HCT116 (cell line): ENCODE data around the gene BSG. TPM values are rescaled to one million over a fixed set of nuclear protein-coding genes. Genes with fewer than 3 reads are reported as not detected.
A peak's percentile ranks its signal among the peaks of the same experiment; 100 is the strongest.

Experiments
- ATAC-seq: fragments of 200-7000 bp; cut with Tn5 transposase; 2 replicates; pipeline ENCODE4 v1.9.1; 2020; ENCODE audit warnings: mild to moderate bottlenecking, moderate library complexity
- BruUV-seq: library from RNA; stranded (reverse); fragments of 400-500 nt; replicated peaks from 2 replicates; lab custom pipeline; 2021; lab: Mats Ljungman, UMichigan
- CTCF ChIA-PET: fragments of 300-600 bp; sonication (Branson Sonifier 250); formaldehyde crosslinking; loops from one replicate; lab custom pipeline; 2021; ENCODE audit warnings: antibody characterized with exemption; lab: Charles Lee
- POLR2A ChIA-PET: fragments of 300-600, 350-600 bp; sonication (Branson Sonifier 250); formaldehyde crosslinking; loops from one replicate; lab custom pipeline; 2021; ENCODE audit warnings: antibody characterized with exemption; lab: Charles Lee
- RAD21 ChIA-PET, 2 experiments: fragments of 300-600 bp; sonication (Branson Sonifier 250); formaldehyde crosslinking; loops; one replicate each; lab custom pipeline; 2023; ENCODE audit warnings: low total read pairs in 2 of 2; ENCODE audit not compliant: uncharacterized antibody in 2 of 2, unreplicated experiment in 2 of 2, low non-redundant PET in 1 of 2; lab: Charles Lee
- DNase-seq: peaks from one replicate; pipeline ENCODE4 v3.0.0-alpha.2; 2010; ENCODE audit warnings: low read depth, low spot score
- H2AFZ ChIP-seq: fragments of 200-600 bp; shearing (Covaris generic), sonication (generic); 2 replicates; pipeline ENCODE4 v1.6.1; 2017; ENCODE audit warnings: low read depth, mixed run types, mixed read lengths, antibody characterized with exemption, low read length; ENCODE audit not compliant: poor library complexity, severe bottlenecking
- H3K27ac ChIP-seq: 2 replicates; pipeline ENCODE4 v1.5.1; 2012; ENCODE audit warnings: low read depth, low read length
- H3K27me3 ChIP-seq: fragments of 200-600 bp; sonication (generic); 2 replicates; pipeline ENCODE4 v1.6.1; 2016; ENCODE audit warnings: mixed run types, low read length, mixed read lengths; ENCODE audit not compliant: insufficient read depth
- H3K36me3 ChIP-seq, 2 experiments: fragments of 200-500 bp in 1 of 2; fragments of 200-600 bp in 1 of 2; sonication (Bioruptor generic) in 1 of 2; sonication (generic) in 1 of 2; 2 replicates each; pipeline versions ENCODE4 v1.5.1 to v1.6.1; 2014 to 2016; ENCODE audit warnings: low read length in 2 of 2, inconsistent platforms in 1 of 2, mixed read lengths in 1 of 2, mixed run types in 1 of 2; ENCODE audit not compliant: insufficient read depth in 2 of 2, control insufficient read depth in 1 of 2
- H3K4me1 ChIP-seq, 2 experiments: fragments of 200-600 bp in 1 of 2; sonication (generic) in 1 of 2; 2 replicates each; pipeline versions ENCODE4 v1.5.1 to v1.6.1; 2012 to 2017; ENCODE audit warnings: low read length in 2 of 2, inconsistent platforms in 1 of 2, mild to moderate bottlenecking in 1 of 2, mixed read lengths in 1 of 2, mixed run types in 1 of 2, moderate library complexity in 1 of 2; ENCODE audit not compliant: insufficient read depth in 2 of 2, control insufficient read depth in 1 of 2
- H3K4me2 ChIP-seq: fragments of 200-600 bp; sonication (generic); 2 replicates; pipeline ENCODE4 v1.6.1; 2017; ENCODE audit warnings: mixed run types, low read length, mixed read lengths
- H3K4me3 ChIP-seq, 2 experiments: fragments of 200-600 bp in 1 of 2; sonication (generic) in 1 of 2; replicated peaks in 1 of 2; 2 replicates each; pipeline ENCODE4 v1.5.1; 2011 to 2016; ENCODE audit warnings: low read length in 2 of 2, control low read depth in 1 of 2, low read depth in 1 of 2, mild to moderate bottlenecking in 1 of 2, mixed read lengths in 1 of 2, mixed run types in 1 of 2
- H3K79me2 ChIP-seq: fragments of 200-600 bp; sonication (generic); 2 replicates; pipeline ENCODE4 v1.6.1; 2017; ENCODE audit warnings: mild to moderate bottlenecking, mixed run types, low read length, moderate library complexity, mixed read lengths; ENCODE audit not compliant: insufficient read depth
- H3K9ac ChIP-seq: fragments of 200-600 bp; sonication (generic); 2 replicates; pipeline ENCODE4 v1.6.1; 2016; ENCODE audit warnings: low read length, mixed read lengths
- H3K9me2 ChIP-seq: fragments of 200-600 bp; sonication (generic), shearing (Covaris generic); 2 replicates; pipeline ENCODE4 v1.6.1; 2017; ENCODE audit warnings: mixed run types, mild to moderate bottlenecking, moderate library complexity; ENCODE audit not compliant: insufficient read depth
- H3K9me3 ChIP-seq, 2 experiments: fragments of 200-500 bp in 1 of 2; fragments of 200-600 bp in 1 of 2; sonication (Bioruptor generic) in 1 of 2; sonication (generic) in 1 of 2; 2 replicates each; pipeline ENCODE4 v1.6.1; 2014 to 2017; ENCODE audit warnings: low read length in 2 of 2, mixed read lengths in 2 of 2, inconsistent platforms in 1 of 2, low read depth in 1 of 2, mild to moderate bottlenecking in 1 of 2, mixed run types in 1 of 2, moderate library complexity in 1 of 2; ENCODE audit not compliant: control insufficient read depth in 1 of 2, insufficient read depth in 1 of 2
- H4K20me1 ChIP-seq: fragments of 200-600 bp; sonication (generic), shearing (Covaris generic); 2 replicates; pipeline ENCODE4 v1.6.1; 2017; ENCODE audit warnings: mixed run types, mild to moderate bottlenecking, moderate library complexity; ENCODE audit not compliant: insufficient read depth
- CBX3 ChIP-seq: IDR thresholded peaks from 2 replicates; pipeline ENCODE4 v1.6.1; 2012; ENCODE audit warnings: low read depth
- CTCF ChIP-seq, 3 experiments: fragments of 200-600 bp in 1 of 3; sonication (generic) in 1 of 3; IDR thresholded peaks in 2 of 3; conservative IDR thresholded peaks in 1 of 3; 2 replicates each; pipeline ENCODE4 v1.5.1; 2012 to 2017; ENCODE audit warnings: low read depth in 2 of 3, low read length in 2 of 3, antibody characterized with exemption in 1 of 3, borderline replicate concordance in 1 of 3, control low read depth in 1 of 3, mild to moderate bottlenecking in 1 of 3, mixed read lengths in 1 of 3, mixed run types in 1 of 3, moderate library complexity in 1 of 3; ENCODE audit not compliant: insufficient read depth in 1 of 3
- EGR1 ChIP-seq: IDR thresholded peaks from 2 replicates; pipeline ENCODE4 v1.6.1; 2012; ENCODE audit warnings: low read depth
- EZH2phosphoT487 ChIP-seq: fragments of 200-600 bp; IDR thresholded peaks from 2 replicates; pipeline ENCODE4 v1.6.1; 2018; ENCODE audit warnings: antibody characterized with exemption, borderline replicate concordance
- JUND ChIP-seq: IDR thresholded peaks from 2 replicates; pipeline ENCODE4 v1.6.1; 2012
- MAX ChIP-seq: IDR thresholded peaks from 2 replicates; pipeline ENCODE4 v1.6.1; 2012
- POLR2AphosphoS5 ChIP-seq: IDR thresholded peaks from 2 replicates; pipeline ENCODE4 v1.6.1; 2011; ENCODE audit warnings: mild to moderate bottlenecking, low read depth, low read length, moderate library complexity
- RAD21 ChIP-seq: IDR thresholded peaks from 2 replicates; pipeline ENCODE4 v1.6.1; 2012; ENCODE audit warnings: low read depth, mild to moderate bottlenecking
- SIN3A ChIP-seq: IDR thresholded peaks from 2 replicates; pipeline ENCODE4 v1.6.1; 2012; ENCODE audit warnings: low read depth
- SRF ChIP-seq: IDR thresholded peaks from 2 replicates; pipeline ENCODE4 v1.6.1; 2012; ENCODE audit warnings: low read depth
- TCF7L2 ChIP-seq: IDR thresholded peaks from 2 replicates; pipeline ENCODE4 v1.7.0; 2011; ENCODE audit warnings: borderline replicate concordance, inconsistent platforms; ENCODE audit not compliant: insufficient read depth, insufficient read length; ENCODE audit errors: extremely low read depth
- ZFX ChIP-seq: fragments of 450-650 bp; IDR thresholded peaks from 2 replicates; pipeline ENCODE4 v1.6.1; 2017
- intact Hi-C: fragments of 100-400 bp; cut with micrococcal nuclease; formaldehyde crosslinking; loops from 2 replicates; pipeline ENCODE4 v1.10.0; 2022
- total RNA-seq: library from RNA; stranded (reverse); gene quantifications from one replicate; pipeline ENCODE4 v1.2.1, GENCODE V29; 2021; ENCODE audit not compliant: unreplicated experiment
- TF ChIP-seq, protein P1 (sequence below): IDR thresholded peaks from 2 replicates; pipeline ENCODE4 v1.6.1; 2012
- TF ChIP-seq, protein P2 (sequence below): IDR thresholded peaks from 2 replicates; pipeline ENCODE4 v1.6.1; 2011; ENCODE audit warnings: mild to moderate bottlenecking, low read length, moderate library complexity; ENCODE audit not compliant: insufficient replicate concordance; ENCODE audit errors: extremely low read depth

Gene BSG
- total RNA-seq, 1 experiment from 2014 or later: 603 TPM

- Histone ChIP-seq H4K20me1 (no peaks in the 10 kb centered on the region), H3K4me1 (peaks cover 8 to 11% of the 10 kb centered on the region in 2 experiments; a peak in 3 of 4 replicates), H3K79me2 (no peaks in the 10 kb centered on the region), H3K27me3 (no peaks in the 10 kb centered on the region), H3K9ac (no peak overlapping the region), H3K4me3 (no peak overlapping the region), H3K4me2 (no peak overlapping the region), H3K27ac (no peak overlapping the region), H2AFZ (no peak overlapping the region), H3K9me2 (no peaks in the 10 kb centered on the region), H3K36me3 (no peaks in the 10 kb centered on the region), H3K9me3 (no peaks in the 10 kb centered on the region)
- BruUV-seq: no TSS peak
- DNase-seq: no peak
- TF ChIP-seq, protein P1, sequence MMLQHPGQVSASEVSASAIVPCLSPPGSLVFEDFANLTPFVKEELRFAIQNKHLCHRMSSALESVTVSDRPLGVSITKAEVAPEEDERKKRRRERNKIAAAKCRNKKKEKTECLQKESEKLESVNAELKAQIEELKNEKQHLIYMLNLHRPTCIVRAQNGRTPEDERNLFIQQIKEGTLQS: no peak
- TF ChIP-seq POLR2AphosphoS5: no peak
- no peak for TF ChIP-seq RAD21
- ChIA-PET RAD21 (no interaction called here), POLR2A (no interaction called here), CTCF (no interaction called here)
- intact Hi-C loops: no loop called here
- no peak for ATAC-seq
Observed at GRCh38 chr19:607301-608154, 35.1 kb downstream of the BSG start.

DNA sequence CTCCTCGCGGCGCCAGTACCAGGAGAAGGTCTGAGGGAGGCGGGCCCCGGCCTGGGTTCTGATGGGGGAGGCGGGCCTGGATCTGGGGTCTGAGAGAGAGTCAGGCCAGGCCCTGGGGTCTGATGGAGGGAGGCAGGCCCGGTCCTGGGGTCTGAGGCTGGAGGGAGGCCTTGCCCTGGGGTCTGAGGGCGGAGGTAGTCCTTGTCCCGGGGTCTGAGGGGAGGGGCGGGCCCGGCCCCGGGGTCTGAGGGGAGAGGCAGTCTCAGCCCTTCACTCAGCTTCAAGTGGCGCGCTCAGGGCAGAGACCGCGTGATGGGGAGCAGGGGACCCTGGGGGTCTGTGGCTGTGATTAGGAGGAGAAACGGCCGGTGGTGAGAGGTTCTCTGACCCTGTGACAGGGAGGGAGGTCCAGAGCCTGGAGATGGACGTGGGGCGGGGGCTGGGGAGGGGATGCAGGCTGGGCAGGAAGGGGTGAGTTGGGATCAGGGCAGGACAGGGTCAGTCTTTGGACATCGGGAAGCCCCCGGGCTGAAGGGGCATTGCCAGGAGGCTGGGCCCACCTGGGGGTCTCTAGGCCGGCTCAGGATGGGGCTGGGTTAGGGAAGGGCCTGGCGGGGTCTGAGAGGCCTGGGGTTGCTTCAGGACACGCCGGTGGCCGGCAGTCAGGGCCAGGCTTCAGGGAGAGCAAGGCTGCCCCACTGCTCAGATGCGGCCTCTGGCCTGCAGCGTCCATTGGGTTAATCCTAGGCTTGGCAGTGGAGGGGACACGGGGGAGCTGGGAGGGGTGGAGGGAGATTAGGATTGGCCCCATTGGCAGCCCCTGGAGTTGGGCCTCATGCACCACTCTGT is 36.0 kb downstream of the BSG start:
- H3K9me2 ChIP-seq: no peaks in the 10 kb centered on the region
- H3K36me3 ChIP-seq: no peaks in the 10 kb centered on the region
- H2AFZ ChIP-seq: no peak overlapping the region
- H3K4me2 ChIP-seq: peak overlapping the region; percentile 27
- no peak overlapping the region; the same call in 1 of the 2 replicates for H3K27ac ChIP-seq
- H4K20me1 ChIP-seq: no peaks in the 10 kb centered on the region
- no peaks in the 10 kb centered on the region for H3K79me2 ChIP-seq
- H3K4me3 ChIP-seq: no peak overlapping the region
- DNase-seq (no peak), ATAC-seq (0 out of 2 replicates have a peak, but pooled peaks have one; percentile 18)
- H3K9me3 ChIP-seq: no peaks in the 10 kb centered on the region
- no peak overlapping the region for H3K9ac ChIP-seq
- no TSS peak for BruUV-seq
- intact Hi-C loops: no loop called here
- ChIA-PET POLR2A (no interaction called here), RAD21 (no interaction called here), CTCF (no interaction called here)
- H3K4me1 ChIP-seq: peaks cover 8 to 11% of the 10 kb centered on the region in 2 experiments; a peak in 3 of 4 replicates
- no peaks in the 10 kb centered on the region for H3K27me3 ChIP-seq
- no peak for TF ChIP-seq SIN3A
- no peak for TF ChIP-seq CBX3
- no peak for TF ChIP-seq TCF7L2
- no peak for TF ChIP-seq EZH2phosphoT487
- TF ChIP-seq MAX: no peak
- no peak for TF ChIP-seq SRF
- TF ChIP-seq ZFX: no peak
- TF ChIP-seq, protein P2, sequence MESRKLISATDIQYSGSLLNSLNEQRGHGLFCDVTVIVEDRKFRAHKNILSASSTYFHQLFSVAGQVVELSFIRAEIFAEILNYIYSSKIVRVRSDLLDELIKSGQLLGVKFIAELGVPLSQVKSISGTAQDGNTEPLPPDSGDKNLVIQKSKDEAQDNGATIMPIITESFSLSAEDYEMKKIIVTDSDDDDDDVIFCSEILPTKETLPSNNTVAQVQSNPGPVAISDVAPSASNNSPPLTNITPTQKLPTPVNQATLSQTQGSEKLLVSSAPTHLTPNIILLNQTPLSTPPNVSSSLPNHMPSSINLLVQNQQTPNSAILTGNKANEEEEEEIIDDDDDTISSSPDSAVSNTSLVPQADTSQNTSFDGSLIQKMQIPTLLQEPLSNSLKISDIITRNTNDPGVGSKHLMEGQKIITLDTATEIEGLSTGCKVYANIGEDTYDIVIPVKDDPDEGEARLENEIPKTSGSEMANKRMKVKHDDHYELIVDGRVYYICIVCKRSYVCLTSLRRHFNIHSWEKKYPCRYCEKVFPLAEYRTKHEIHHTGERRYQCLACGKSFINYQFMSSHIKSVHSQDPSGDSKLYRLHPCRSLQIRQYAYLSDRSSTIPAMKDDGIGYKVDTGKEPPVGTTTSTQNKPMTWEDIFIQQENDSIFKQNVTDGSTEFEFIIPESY: no peak
- no peak for TF ChIP-seq RAD21
- no peak for TF ChIP-seq JUND
- TF ChIP-seq EGR1: no peak
- TF ChIP-seq CTCF (IDR thresholded peaks at IDR 0.05 in 2 of 3, conservative IDR thresholded peaks at IDR 0.05 in 1 of 3; ENCODE audit: borderline replicate concordance in 1 of 3, insufficient read depth in 1 of 3, low read depth in 2 of 3, low read length in 2 of 3): no peak
